Retinal pigment epithelial cell (primary cell): Measurements from ENCODE around the gene IL22RA1.

Experiments used
- DNase-seq: peaks from one replicate; pipeline ENCODE4 v3.0.0-alpha.2; 2010; ENCODE audit warnings: low read depth
- H3K4me3 ChIP-seq: 2 replicates; pipeline ENCODE4 v1.5.1; 2011; ENCODE audit warnings: mild to moderate bottlenecking, low read length, control low read depth, moderate library complexity
- TF ChIP-seq, protein P1 (sequence below): conservative IDR thresholded peaks from 2 replicates; pipeline ENCODE4 v1.5.1; 2011; ENCODE audit warnings: low read depth, low read length, control low read depth, inconsistent platforms

The IL22RA1 gene

DNA sequence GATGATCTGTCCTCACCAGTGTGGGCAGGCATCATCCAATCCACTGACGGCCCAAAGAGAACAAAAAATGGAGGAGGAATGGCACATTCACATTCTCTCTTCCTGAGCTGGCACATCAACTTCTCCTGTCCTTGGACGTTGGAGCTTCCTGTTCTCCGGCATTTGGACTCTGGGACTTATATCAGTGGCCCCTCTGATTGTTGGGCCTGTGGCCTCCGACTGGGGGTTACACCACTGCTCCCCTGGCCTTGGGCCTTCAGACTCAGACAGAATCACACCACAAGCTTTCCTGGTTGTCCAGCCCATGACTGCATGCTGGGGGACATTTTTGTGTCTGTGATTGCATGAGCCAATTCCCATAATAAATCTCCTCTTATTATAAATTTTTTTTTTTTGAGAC lies 24.1 kb upstream of the IL22RA1 start:
- TF ChIP-seq, protein P1, sequence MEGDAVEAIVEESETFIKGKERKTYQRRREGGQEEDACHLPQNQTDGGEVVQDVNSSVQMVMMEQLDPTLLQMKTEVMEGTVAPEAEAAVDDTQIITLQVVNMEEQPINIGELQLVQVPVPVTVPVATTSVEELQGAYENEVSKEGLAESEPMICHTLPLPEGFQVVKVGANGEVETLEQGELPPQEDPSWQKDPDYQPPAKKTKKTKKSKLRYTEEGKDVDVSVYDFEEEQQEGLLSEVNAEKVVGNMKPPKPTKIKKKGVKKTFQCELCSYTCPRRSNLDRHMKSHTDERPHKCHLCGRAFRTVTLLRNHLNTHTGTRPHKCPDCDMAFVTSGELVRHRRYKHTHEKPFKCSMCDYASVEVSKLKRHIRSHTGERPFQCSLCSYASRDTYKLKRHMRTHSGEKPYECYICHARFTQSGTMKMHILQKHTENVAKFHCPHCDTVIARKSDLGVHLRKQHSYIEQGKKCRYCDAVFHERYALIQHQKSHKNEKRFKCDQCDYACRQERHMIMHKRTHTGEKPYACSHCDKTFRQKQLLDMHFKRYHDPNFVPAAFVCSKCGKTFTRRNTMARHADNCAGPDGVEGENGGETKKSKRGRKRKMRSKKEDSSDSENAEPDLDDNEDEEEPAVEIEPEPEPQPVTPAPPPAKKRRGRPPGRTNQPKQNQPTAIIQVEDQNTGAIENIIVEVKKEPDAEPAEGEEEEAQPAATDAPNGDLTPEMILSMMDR = no peak
- no peak for DNase-seq
- no peak overlapping the region for H3K4me3 ChIP-seq

DNA sequence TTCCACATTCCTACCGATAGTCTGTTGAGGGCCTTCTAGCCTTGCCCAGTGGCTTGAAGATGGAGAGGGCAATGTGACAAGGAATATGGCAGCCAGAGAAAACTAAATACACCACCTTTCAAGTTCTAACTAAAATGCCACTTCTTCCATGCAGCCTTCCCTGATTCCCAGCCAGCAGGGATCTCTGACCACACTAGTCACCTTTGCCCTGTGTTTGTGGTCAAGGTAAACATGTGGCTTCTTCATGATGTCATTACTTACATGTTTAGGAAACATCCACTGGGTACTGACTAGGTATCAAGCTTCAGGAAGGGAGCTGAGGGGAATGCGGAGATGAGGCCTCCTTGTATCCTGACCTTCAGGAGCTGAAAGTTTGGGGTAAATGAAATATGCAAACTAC lies 22.6 kb upstream of the IL22RA1 start:
- TF ChIP-seq, protein P1 = no peak
- no peak for DNase-seq
- no peak overlapping the region for H3K4me3 ChIP-seq

DNA sequence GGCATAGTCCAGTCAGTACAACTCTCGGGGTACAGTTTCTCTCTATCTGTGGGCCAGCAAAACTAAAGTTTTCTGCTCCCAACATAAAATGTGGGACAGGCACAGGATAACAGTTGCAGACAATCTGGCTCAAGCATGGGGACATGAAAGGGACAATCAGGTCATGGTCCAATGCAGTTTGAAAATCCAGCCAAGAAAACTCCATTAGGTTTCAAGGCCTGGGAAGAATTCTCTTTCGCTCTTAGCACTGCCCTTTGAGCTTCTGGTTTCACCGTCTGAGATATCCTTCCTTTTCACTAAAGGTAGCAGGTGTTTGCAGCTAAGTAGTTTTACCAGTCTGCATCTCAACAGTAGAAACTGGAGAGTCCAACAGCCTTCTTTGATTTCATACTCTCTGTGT lies 21.1 kb upstream of the IL22RA1 start:
- H3K4me3 ChIP-seq = no peak overlapping the region
- DNase-seq = no peak
- TF ChIP-seq, protein P1 = no peak

DNA sequence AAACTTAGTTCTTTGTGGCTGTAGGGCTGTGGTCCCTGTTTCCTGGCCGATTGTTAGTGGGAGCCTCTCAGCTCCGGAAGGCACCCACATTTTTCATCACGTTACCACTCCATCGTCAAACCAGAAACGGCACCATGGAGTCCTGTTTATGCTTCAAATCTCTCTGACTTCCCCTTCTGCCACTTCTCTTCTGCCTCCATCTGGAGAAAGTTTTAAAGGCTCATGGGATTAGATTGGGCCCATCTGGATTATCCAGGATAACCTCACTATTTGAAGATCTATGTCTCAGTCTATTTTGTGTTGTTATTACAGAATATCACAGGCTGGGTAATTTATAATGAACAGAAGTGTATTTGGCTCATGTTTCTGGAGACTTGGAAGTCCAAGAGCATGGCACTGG lies 19.3 kb upstream of the IL22RA1 start:
- TF ChIP-seq, protein P1 = no peak
- no peak overlapping the region for H3K4me3 ChIP-seq
- no peak for DNase-seq

DNA sequence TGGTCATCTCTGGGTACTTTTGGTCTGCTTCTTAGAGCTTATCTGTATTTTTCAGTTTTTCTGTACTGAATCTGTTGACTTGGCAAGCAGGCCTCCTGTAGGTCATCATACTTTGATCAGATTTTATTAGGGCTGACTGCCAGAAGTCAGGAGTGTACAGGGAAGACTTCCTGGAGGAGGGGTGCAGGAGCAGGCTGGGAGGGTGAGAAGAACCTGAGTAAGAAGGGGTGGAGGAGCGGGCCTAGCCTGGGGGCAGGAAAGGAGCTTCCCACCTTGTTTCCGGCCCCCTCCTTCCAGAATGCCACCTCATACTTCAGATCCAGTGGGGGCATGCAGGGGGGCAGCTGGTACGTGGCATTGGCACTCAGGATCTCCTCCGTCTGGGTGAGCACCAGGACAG lies 18.3 kb upstream of the IL22RA1 start:
- TF ChIP-seq, protein P1 = no peak
- DNase-seq = no peak
- no peak overlapping the region for H3K4me3 ChIP-seq

DNA sequence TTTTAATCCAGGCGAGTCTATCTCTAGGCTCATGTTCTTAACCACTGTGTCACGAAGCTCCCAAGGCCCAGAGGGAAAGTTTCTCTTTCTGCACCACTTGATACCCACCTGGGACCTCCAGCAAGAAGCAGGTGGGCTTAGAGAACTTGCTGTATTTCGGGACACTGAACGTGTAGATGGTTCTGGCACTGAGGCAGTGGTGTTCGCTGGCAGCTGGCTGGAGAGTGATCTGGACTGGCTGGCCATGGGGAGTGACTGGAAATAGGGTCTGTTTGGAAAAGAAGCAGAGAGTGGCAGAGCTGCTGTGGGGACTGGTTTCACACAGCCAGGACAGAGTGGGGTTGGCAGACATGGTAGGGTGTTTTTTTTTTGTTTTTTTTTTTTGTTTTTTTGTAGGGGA lies 16.4 kb upstream of the IL22RA1 start:
- no peak for DNase-seq
- TF ChIP-seq, protein P1 = no peak

DNA sequence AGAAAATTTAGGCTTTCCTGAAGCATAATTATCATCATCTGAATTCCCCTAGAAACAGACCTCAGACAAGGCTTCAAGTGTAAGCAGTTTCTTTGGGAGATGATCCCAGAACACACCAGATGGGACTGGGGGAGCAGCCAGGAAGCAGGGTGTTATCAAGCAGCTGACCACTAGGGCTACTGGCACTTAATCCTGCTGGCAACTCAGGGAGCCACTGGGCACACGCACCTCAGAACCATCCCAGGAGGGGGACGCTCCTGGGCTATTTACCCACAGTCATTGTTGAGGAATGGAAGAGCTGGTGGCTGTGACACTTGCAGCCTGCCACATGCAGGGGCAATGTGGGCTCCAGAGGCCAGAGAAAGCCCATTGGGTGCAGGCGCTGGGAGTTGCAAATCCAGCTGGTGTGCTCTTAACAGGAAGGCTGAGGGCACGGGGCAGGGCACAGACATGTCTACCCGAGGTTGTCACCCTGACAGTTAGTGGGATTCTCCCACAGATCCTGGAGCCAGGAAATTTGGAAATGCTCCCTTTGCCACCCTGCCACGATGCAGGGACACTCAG lies 15.1 kb upstream of the IL22RA1 start:
- no peak for DNase-seq
- TF ChIP-seq, protein P1 = peak; percentile 49
- no peak overlapping the region for H3K4me3 ChIP-seq

More for the DNA sequence above, 16.4 kb upstream of the IL22RA1 start:
- no peak overlapping the region for H3K4me3 ChIP-seq
